ENCODE data around the gene PRDM11.

The PRDM11 gene

DNA sequence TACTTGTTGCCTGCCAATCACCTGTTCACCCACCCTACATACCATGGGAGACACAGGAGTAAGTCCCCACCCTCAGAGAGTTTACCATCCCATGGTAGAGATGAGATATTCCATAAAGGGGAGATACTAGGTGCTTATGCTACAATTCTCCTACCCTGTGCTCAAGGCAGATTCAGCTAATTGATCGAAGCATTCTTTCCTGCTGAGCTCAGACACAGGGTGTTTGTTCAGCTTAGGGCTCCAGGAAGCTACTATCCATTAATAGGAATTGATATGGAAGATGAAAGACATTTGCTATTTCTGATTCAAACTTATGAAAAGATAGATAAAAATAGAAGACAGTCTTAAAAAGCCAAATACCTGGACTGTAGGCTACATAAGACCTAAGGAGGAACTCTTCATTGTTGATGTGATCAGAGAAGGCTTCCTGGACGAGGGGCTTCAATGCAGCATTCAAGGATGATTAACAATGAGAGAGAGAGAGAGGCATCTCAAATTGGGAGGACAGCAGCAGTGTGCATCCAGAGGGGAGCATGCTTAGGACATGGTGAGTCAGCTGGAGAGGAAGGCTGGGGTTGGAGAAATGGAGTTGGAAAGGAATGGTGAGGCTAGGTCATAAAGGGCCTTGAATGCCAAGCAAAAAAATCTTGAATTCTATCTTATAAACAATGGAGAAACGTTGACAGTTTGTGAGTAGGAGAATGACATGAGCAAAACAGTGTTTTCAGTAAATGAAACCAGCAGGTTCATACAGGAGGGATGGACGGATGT, 124.7 kb downstream of the PRDM11 start:
- TF ChIP-seq, protein P1, sequence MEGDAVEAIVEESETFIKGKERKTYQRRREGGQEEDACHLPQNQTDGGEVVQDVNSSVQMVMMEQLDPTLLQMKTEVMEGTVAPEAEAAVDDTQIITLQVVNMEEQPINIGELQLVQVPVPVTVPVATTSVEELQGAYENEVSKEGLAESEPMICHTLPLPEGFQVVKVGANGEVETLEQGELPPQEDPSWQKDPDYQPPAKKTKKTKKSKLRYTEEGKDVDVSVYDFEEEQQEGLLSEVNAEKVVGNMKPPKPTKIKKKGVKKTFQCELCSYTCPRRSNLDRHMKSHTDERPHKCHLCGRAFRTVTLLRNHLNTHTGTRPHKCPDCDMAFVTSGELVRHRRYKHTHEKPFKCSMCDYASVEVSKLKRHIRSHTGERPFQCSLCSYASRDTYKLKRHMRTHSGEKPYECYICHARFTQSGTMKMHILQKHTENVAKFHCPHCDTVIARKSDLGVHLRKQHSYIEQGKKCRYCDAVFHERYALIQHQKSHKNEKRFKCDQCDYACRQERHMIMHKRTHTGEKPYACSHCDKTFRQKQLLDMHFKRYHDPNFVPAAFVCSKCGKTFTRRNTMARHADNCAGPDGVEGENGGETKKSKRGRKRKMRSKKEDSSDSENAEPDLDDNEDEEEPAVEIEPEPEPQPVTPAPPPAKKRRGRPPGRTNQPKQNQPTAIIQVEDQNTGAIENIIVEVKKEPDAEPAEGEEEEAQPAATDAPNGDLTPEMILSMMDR (conservative IDR thresholded peaks at IDR 0.05) = no peak
- H3K27ac ChIP-seq = no peak overlapping the region

DNA sequence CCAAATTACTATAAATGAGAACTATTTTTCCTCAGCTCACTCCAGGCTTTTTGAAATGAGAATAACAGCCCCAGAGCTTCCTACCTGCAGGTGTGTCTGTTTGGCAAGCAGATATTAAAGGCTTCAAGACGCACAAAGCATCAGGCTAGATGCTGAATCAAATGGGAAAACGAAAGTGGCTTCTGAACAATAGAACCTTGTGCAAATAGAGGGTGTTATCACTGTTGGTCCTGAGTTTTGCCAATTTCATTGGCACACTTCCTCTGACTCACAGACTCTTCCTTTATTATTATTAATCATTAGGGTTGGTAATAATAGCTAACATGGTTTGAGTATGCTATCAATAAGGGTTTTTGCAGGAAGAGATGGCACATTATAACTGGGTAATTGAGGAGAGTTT, 126.3 kb downstream of the PRDM11 start:
- TF ChIP-seq, protein P1 (conservative IDR thresholded peaks at IDR 0.05) = no peak

DNA sequence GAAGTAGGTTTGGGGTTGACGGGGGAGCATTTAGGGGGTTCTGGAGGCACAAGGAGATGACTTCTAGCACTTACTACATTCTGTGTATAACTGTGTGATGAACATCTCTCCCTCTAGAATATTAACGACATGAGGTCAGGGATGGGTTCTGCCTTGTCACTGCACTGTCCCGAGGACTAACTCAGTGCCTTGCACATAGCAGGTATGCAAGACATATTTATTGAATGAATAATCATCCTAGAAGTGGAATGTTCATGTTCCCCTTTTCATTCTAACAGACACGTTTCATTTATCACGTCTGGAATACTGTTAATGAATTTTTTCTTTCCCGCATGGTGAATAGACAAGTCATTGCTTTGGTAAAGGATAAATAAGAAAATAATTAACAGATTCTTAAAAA, 127.1 kb downstream of the PRDM11 start:
- TF ChIP-seq, protein P1 (conservative IDR thresholded peaks at IDR 0.05) = no peak
- H3K27ac ChIP-seq = no peak overlapping the region

More for the DNA sequence above, 126.3 kb downstream of the PRDM11 start:
- H3K27ac ChIP-seq = no peak overlapping the region

DNA sequence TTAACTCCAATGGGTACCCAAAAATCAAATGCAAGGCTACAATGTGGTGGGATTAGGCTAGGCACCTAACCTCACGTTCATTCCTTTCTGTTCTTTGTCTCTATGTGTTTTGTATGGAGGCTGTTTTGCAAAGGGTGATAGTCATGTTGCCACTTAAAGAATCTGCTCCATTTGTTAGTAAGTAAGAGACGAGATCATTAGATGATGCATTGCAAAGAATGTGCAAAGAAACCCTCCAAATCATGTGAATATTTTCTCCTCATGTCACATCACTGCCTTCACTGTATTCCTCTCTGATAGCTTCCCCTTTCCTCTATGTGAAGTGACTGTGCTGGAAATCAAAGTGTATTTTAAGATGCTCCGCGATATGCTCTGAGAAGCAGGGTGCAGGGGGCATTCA, 127.8 kb downstream of the PRDM11 start:
- TF ChIP-seq, protein P1 (conservative IDR thresholded peaks at IDR 0.05) = no peak

DNA sequence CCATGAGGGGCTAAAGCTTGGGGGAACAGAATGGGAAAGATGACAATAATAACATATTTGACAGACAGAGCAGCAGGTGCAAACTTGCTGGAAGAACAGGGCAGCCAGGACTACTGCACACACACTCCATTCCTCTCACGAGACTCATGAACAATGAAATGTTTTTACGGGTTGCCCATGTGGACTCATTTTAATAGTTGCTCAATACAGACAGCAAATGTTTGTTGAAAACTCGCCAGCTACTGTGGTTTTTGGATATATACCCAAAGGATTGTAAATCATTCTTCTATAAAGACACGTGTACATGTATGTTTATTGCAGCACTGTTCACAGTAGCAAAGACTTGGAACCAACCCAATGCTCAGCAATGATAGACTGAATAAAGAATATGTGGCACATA, 129.4 kb downstream of the PRDM11 start:
- TF ChIP-seq, protein P1 (conservative IDR thresholded peaks at IDR 0.05) = no peak
- no peak overlapping the region for H3K27ac ChIP-seq

More for the DNA sequence above, 127.8 kb downstream of the PRDM11 start:
- no peak overlapping the region for H3K27ac ChIP-seq

DNA sequence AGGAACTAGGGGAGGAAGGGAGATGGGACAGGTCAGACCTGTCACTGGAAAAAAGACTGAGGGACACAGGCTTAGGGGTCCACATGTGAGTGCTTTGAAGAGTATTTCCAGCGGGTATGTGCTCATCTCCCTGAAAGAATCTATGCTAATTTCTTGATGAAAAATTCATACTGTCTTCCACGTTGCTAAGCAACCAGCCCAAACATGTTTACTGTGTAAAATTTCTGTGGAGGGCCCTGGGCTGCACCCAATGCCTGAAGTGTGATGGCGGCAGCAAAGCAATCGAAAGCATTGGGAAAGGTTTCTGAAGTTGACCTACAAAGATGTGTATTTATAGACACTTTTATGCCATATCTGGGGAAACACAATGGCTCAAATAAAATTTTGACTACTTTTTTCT, 132.3 kb downstream of the PRDM11 start:
- TF ChIP-seq, protein P1 (conservative IDR thresholded peaks at IDR 0.05) = no peak
- no peak overlapping the region for H3K27ac ChIP-seq

DNA sequence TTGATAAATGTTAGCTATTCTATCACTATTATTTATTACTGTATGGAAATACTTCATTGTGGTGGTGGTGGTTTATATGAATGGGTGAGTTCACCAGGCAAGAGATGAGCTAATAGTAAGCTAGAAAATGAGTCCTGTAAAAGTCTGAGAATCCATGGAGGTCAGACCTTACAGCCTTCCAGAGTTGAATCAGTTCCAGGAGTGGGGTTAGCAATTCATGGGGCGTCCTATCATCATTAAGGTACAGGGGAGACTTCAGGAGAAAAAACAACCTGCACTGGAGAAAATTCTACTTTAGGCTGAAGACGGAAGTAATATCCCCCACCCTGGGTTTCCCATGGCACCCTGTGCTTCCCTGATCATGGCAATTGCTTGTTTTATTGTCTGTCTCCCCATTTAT, 133.2 kb downstream of the PRDM11 start:
- H3K27ac ChIP-seq = no peak overlapping the region
- TF ChIP-seq, protein P1 (conservative IDR thresholded peaks at IDR 0.05) = no peak
